ENCODE data around the gene NAALADL2. TPM values are rescaled to one million over a fixed set of nuclear protein-coding genes. Genes with fewer than 3 reads are reported as not detected.

The NAALADL2 gene
- total RNA-seq, 6 donors from 2014 or later, result 4.4 to 12.6 (median 6.3) TPM

- ATAC-seq (ENCODE audit: low FRiP score in 2 of 2), result no peak
- no peak for DNase-seq
- Histone ChIP-seq H3K36me3 (no peaks in the 10 kb centered on the region), H3K4me1 (no peaks in the 10 kb centered on the region), H3K9me3 (no peaks in the 10 kb centered on the region), H3K27me3 (no peaks in the 10 kb centered on the region), H3K27ac (no peak overlapping the region), H3K4me3 (no peak overlapping the region)
- 85 to 88% methylated on average over 6 of the region's 6 CpGs for WGBS, 2 donors
- TF ChIP-seq EP300 (IDR thresholded peaks at IDR 0.05), result no peak
- no peak for TF ChIP-seq POLR2A (IDR thresholded peaks at IDR 0.05)
- no peak for TF ChIP-seq POLR2AphosphoS5 (IDR thresholded peaks at IDR 0.05)
- TF ChIP-seq, protein P1, sequence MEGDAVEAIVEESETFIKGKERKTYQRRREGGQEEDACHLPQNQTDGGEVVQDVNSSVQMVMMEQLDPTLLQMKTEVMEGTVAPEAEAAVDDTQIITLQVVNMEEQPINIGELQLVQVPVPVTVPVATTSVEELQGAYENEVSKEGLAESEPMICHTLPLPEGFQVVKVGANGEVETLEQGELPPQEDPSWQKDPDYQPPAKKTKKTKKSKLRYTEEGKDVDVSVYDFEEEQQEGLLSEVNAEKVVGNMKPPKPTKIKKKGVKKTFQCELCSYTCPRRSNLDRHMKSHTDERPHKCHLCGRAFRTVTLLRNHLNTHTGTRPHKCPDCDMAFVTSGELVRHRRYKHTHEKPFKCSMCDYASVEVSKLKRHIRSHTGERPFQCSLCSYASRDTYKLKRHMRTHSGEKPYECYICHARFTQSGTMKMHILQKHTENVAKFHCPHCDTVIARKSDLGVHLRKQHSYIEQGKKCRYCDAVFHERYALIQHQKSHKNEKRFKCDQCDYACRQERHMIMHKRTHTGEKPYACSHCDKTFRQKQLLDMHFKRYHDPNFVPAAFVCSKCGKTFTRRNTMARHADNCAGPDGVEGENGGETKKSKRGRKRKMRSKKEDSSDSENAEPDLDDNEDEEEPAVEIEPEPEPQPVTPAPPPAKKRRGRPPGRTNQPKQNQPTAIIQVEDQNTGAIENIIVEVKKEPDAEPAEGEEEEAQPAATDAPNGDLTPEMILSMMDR (IDR thresholded peaks at IDR 0.05), result no peak
Observed at GRCh38 chr3:175704366-175705055, 845.4 kb downstream of the NAALADL2 start.

DNA sequence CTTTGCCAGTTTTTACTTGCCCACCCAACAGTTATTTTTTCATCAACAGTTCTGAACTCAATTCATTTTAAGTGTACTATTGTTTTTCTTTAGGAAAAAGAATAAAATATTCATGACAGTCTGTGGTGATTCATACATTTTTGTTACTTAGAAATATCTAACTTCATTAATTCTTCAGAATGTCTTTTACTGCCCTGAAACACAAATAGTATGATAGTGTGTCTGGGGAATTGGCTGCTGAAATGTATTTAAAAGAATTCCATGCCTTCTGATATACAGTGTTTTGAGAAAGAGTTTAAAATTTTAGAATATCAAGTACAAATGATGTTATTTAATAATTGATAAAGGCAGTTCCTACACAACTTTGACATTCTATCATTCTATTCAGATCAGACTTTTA lies 854.1 kb downstream of the NAALADL2 start:
- H3K27me3 ChIP-seq, result no peaks in the 10 kb centered on the region
- H3K9me3 ChIP-seq, result no peaks in the 10 kb centered on the region
- TF ChIP-seq POLR2A (IDR thresholded peaks at IDR 0.05) (no peak), EP300 (IDR thresholded peaks at IDR 0.05) (no peak), POLR2AphosphoS5 (IDR thresholded peaks at IDR 0.05) (no peak)
- no peaks in the 10 kb centered on the region for H3K4me1 ChIP-seq
- no peaks in the 10 kb centered on the region for H3K36me3 ChIP-seq
- H3K4me3 ChIP-seq, result no peak overlapping the region
- DNase-seq, result no peak
- ATAC-seq (ENCODE audit: low FRiP score in 2 of 2), result no peak
- H3K27ac ChIP-seq, result no peak overlapping the region

GRCh38 chr3:175716446-175716845 lies 857.3 kb downstream of the NAALADL2 start:
- TF ChIP-seq EP300 (IDR thresholded peaks at IDR 0.05) (no peak), POLR2AphosphoS5 (IDR thresholded peaks at IDR 0.05) (no peak), POLR2A (IDR thresholded peaks at IDR 0.05) (no peak)
- TF ChIP-seq, protein P1 (IDR thresholded peaks at IDR 0.05), result no peak
- no peak overlapping the region for H3K27ac ChIP-seq
- no peaks in the 10 kb centered on the region for H3K9me3 ChIP-seq

DNA sequence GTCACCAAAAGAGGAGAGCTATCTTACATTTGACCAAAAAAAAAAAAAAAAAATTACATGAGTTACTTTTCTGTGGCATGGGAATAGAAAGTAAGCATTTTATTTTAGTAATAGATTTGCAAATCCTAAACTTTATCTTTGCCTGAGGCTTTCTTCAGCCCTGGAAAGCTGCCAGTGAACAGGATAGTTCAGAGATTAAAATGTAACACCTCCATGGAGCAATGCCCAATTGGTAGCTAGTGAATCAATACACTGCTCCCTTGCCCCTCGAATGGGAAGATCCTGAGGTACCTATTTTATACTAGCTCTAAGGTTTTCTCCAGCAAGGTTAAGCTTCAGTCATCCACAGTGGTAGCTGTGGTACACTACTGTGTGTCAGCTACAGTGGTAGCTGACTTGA lies 867.1 kb downstream of the NAALADL2 start:
- Histone ChIP-seq H3K27ac (no peak overlapping the region), H3K9me3 (no peaks in the 10 kb centered on the region), H3K27me3 (no peaks in the 10 kb centered on the region), H3K4me3 (no peak overlapping the region), H3K36me3 (no peaks in the 10 kb centered on the region), H3K4me1 (no peaks in the 10 kb centered on the region)
- TF ChIP-seq EP300 (IDR thresholded peaks at IDR 0.05) (no peak), POLR2A (IDR thresholded peaks at IDR 0.05) (no peak), POLR2AphosphoS5 (IDR thresholded peaks at IDR 0.05) (no peak)
- TF ChIP-seq, protein P1 (IDR thresholded peaks at IDR 0.05), result no peak
- ATAC-seq (ENCODE audit: low FRiP score in 2 of 2) (no peak), DNase-seq (no peak)
- WGBS, 2 donors, result 63 to 78% methylated on average over 1 of the region's 1 CpG

More at GRCh38 chr3:175716446-175716845, 857.3 kb downstream of the NAALADL2 start:
- Histone ChIP-seq H3K36me3 (no peaks in the 10 kb centered on the region), H3K27me3 (no peaks in the 10 kb centered on the region), H3K4me3 (no peak overlapping the region), H3K4me1 (no peaks in the 10 kb centered on the region)
- no peak for ATAC-seq (ENCODE audit: low FRiP score in 2 of 2)
- 83 to 85% methylated on average over 2 of the region's 2 CpGs for WGBS, 2 donors
- DNase-seq, result no peak

- no peak for DNase-seq
- ATAC-seq (ENCODE audit: low FRiP score in 2 of 2), result no peak
- WGBS, 2 donors, result 82 to 100% methylated on average over 1 of the region's 1 CpG
- no peaks in the 10 kb centered on the region for H3K27me3 ChIP-seq
- TF ChIP-seq POLR2AphosphoS5 (IDR thresholded peaks at IDR 0.05) (no peak), POLR2A (IDR thresholded peaks at IDR 0.05) (no peak), EP300 (IDR thresholded peaks at IDR 0.05) (no peak)
- TF ChIP-seq, protein P1 (IDR thresholded peaks at IDR 0.05), result no peak
- H3K4me3 ChIP-seq, result no peak overlapping the region
- H3K27ac ChIP-seq, result no peak overlapping the region
- no peaks in the 10 kb centered on the region for H3K36me3 ChIP-seq
- H3K4me1 ChIP-seq, result no peaks in the 10 kb centered on the region
- H3K9me3 ChIP-seq, result no peaks in the 10 kb centered on the region
Observed at GRCh38 chr3:175728566-175728965, 869.4 kb downstream of the NAALADL2 start.

Measured in upper lobe of left lung (tissue), 6 donors.